Endothelial cell of hepatic sinusoid (primary cell): ENCODE results near the gene IGSF9.
"Not testable (repeated sequence)": the region's sequence is repeated elsewhere in the genome, so short reads cannot be mapped to it uniquely, and the experiment has no call there.

Source experiments
- in situ Hi-C: cut with HindIII; loops from 2 replicates; pipeline ENCODE4 v1.10.0; 2017; ENCODE audit warnings: low sequenced_read_pairs

The IGSF9 gene

GRCh38 chr1:159904036-159904435 is 41.4 kb downstream of the IGSF9 start:
- in situ Hi-C loops, result not testable (repeated sequence)

- in situ Hi-C loops, result no loop called here
Measured at GRCh38 chr1:159902541-159902940, 42.9 kb downstream of the IGSF9 start.

GRCh38 chr1:159900755-159901360 is 44.6 kb downstream of the IGSF9 start:
- in situ Hi-C loops, result no loop called here

- in situ Hi-C loops, result no loop called here
Measured at GRCh38 chr1:159900086-159900680, 45.2 kb downstream of the IGSF9 start, which contains the start of gene CFAP45. Gene CFAP45, minus strand, starts transcription at chr1:159900165. Its CDS starts 67 bp downstream, at chr1:159900098.

- in situ Hi-C loops, result loop anchor here (25.0 kb wide), 1 partner anchor 462 kb away; the partner anchor contains the start of genes OR10J1 and OR10J4
Measured at GRCh38 chr1:159899634-159900033, 45.8 kb downstream of the IGSF9 start.

GRCh38 chr1:159898527-159898926 is 46.9 kb downstream of the IGSF9 start:
- in situ Hi-C loops, result loop anchor here (25.0 kb wide), 1 partner anchor 461 kb away; the partner anchor contains the start of genes OR10J1 and OR10J4

GRCh38 chr1:159897962-159898361 is 47.5 kb downstream of the IGSF9 start:
- in situ Hi-C loops, result loop anchor here (25.0 kb wide), 1 partner anchor 461 kb away; the partner anchor contains the start of genes OR10J1 and OR10J4

GRCh38 chr1:159896546-159896930 is 48.9 kb downstream of the IGSF9 start:
- in situ Hi-C loops, result loop anchor here (25.0 kb wide), 1 partner anchor 459 kb away; the partner anchor contains the start of genes OR10J1 and OR10J4

- in situ Hi-C loops, result loop anchor here (25.0 kb wide), 1 partner anchor 459 kb away; the partner anchor contains the start of genes OR10J1 and OR10J4
Measured at GRCh38 chr1:159895836-159896545, 49.4 kb downstream of the IGSF9 start.

- in situ Hi-C loops, result loop anchor here (25.0 kb wide), 1 partner anchor 458 kb away; the partner anchor contains the start of genes OR10J1 and OR10J4
Measured at GRCh38 chr1:159895286-159895685, 50.1 kb downstream of the IGSF9 start.

GRCh38 chr1:159892944-159893343 is 52.5 kb downstream of the IGSF9 start:
- in situ Hi-C loops, result loop anchor here (5.0 to 25.0 kb wide), 2 partner anchors 96 to 456 kb away; partner anchors contain the start of genes OR10J1 and OR10J4

- in situ Hi-C loops, result loop anchor here (5.0 to 25.0 kb wide), 2 partner anchors 94 to 454 kb away; partner anchors contain the start of genes OR10J1 and OR10J4
Measured at GRCh38 chr1:159891275-159892157, 53.9 kb downstream of the IGSF9 start.

- in situ Hi-C loops, result loop anchor here (5.0 to 25.0 kb wide), 2 partner anchors 93 to 453 kb away; partner anchors contain the start of genes OR10J1 and OR10J4
Measured at GRCh38 chr1:159890390-159890789, 55.0 kb downstream of the IGSF9 start.

- in situ Hi-C loops, result loop anchor here (5.0 to 25.0 kb wide), 3 partner anchors 93 to 453 kb away; partner anchors contain the start of genes OR10J1 and OR10J4
Measured at GRCh38 chr1:159889821-159890252, 55.6 kb downstream of the IGSF9 start.

GRCh38 chr1:159889202-159889601 is 56.2 kb downstream of the IGSF9 start:
- in situ Hi-C loops, result loop anchor here (5.0 to 25.0 kb wide), 2 partner anchors 112 to 452 kb away; partner anchors contain the start of genes OR10J1 and OR10J4

- in situ Hi-C loops, result loop anchor here (25.0 kb wide), 1 partner anchor 447 kb away; the partner anchor contains the start of genes OR10J1 and OR10J4
Measured at GRCh38 chr1:159884296-159884695, 61.1 kb downstream of the IGSF9 start.

- in situ Hi-C loops, result loop anchor here (25.0 kb wide), 1 partner anchor 446 kb away; the partner anchor contains the start of genes OR10J1 and OR10J4
Measured at GRCh38 chr1:159883134-159883533, 62.3 kb downstream of the IGSF9 start.

- in situ Hi-C loops, result loop anchor here (25.0 kb wide), 1 partner anchor 445 kb away; the partner anchor contains the start of genes OR10J1 and OR10J4
Measured at GRCh38 chr1:159882527-159882862, 62.9 kb downstream of the IGSF9 start.
